HepG2 (cell line): Measurements from ENCODE around the gene BABAM2. TPM values are rescaled to one million over a fixed set of nuclear protein-coding genes. Genes with fewer than 3 reads are reported as not detected.

Experiments
- ATAC-seq: fragments of 200-7000 bp; cut with Tn5 transposase; 3 replicates; pipeline ENCODE4 v1.9.1; 2020; ENCODE audit warnings: mild to moderate bottlenecking, moderate library complexity
- BruUV-seq: library from RNA; stranded (reverse); fragments of 400-500 nt; replicated peaks from 2 replicates; lab custom pipeline; 2021; lab: Mats Ljungman, UMichigan
- CTCF ChIA-PET: fragments of 300-600 bp; formaldehyde crosslinking; extraction: SDS; loops from one replicate; lab custom pipeline; 2021; ENCODE audit warnings: low total read pairs, inconsistent platforms, low intra/inter-chr PET ratio; lab: Yijun Ruan, JAX
- POLR2A ChIA-PET: fragments of 350-600 bp; sonication (Branson Sonifier 250); formaldehyde crosslinking; loops from one replicate; lab custom pipeline; 2020; ENCODE audit warnings: antibody characterized with exemption, inconsistent platforms; lab: Yijun Ruan, JAX
- DNase-seq: peaks from one replicate; pipeline ENCODE4 v3.0.0-alpha.2; 2015; ENCODE audit warnings: low spot score
- FAIRE-seq: peaks from 3 replicates; lab custom pipeline; 2011; peaks lifted over from hg19 to GRCh38; lab: Jason Lieb, UNC
- H2AFZ ChIP-seq: one replicate; pipeline ENCODE4 v1.6.1; 2011; ENCODE audit warnings: low read length, inconsistent platforms
- H3K27ac ChIP-seq: fragments of 300-600 bp; 3 replicates; pipeline ENCODE4 v1.8.0; 2011; ENCODE audit warnings: mixed run types, mild to moderate bottlenecking, mixed read lengths, low read length, inconsistent platforms; ENCODE audit not compliant: insufficient read depth; ENCODE audit errors: extremely low read length
- H3K27me3 ChIP-seq, 2 experiments: fragments of 200-600 bp in 1 of 2; 2 replicates in 1 of 2; 3 replicates in 1 of 2; pipeline versions ENCODE4 v1.6.0 to v1.8.0; 2011; ENCODE audit warnings: low read length in 2 of 2, mild to moderate bottlenecking in 2 of 2, moderate library complexity in 2 of 2, inconsistent platforms in 1 of 2; ENCODE audit not compliant: insufficient read depth in 2 of 2, control insufficient read depth in 1 of 2
- H3K36me3 ChIP-seq, 2 experiments: fragments of 200-600 bp in 1 of 2; replicated peaks in 1 of 2; 2 replicates in 1 of 2; 3 replicates in 1 of 2; pipeline versions ENCODE4 v1.5.1 to v1.8.0; 2011; ENCODE audit warnings: low read length in 2 of 2, inconsistent platforms in 1 of 2; ENCODE audit not compliant: insufficient read depth in 2 of 2, control insufficient read depth in 1 of 2
- H3K4me1 ChIP-seq: 2 replicates; pipeline ENCODE4 v1.5.1; 2012; ENCODE audit warnings: low read length, inconsistent platforms; ENCODE audit not compliant: insufficient read depth
- H3K4me2 ChIP-seq: 2 replicates; pipeline ENCODE4 v1.6.0; 2011; ENCODE audit warnings: low read depth, low read length, inconsistent platforms
- H3K4me3 ChIP-seq, 3 experiments: fragments of 200-600 bp in 1 of 3; sonication (generic), shearing (Covaris generic) in 1 of 3; replicated peaks in 1 of 3; 2 replicates each; pipeline ENCODE4 v1.5.1; 2011 to 2016; ENCODE audit warnings: low read length in 3 of 3, inconsistent platforms in 2 of 3, low read depth in 2 of 3, mild to moderate bottlenecking in 2 of 3, control low read depth in 1 of 3, mixed read lengths in 1 of 3; ENCODE audit not compliant: insufficient read depth in 1 of 3
- H3K79me2 ChIP-seq: one replicate; pipeline ENCODE4 v1.6.1; 2011; ENCODE audit warnings: low read length, inconsistent platforms; ENCODE audit not compliant: insufficient read depth
- H3K9ac ChIP-seq: 2 replicates; pipeline ENCODE4 v1.6.0; 2011; ENCODE audit warnings: mild to moderate bottlenecking, low read depth, low read length, inconsistent platforms; ENCODE audit not compliant: insufficient read depth
- H3K9me3 ChIP-seq: 2 replicates; pipeline ENCODE4 v1.5.1; 2012; ENCODE audit warnings: mild to moderate bottlenecking, low read length
- H4K20me1 ChIP-seq: 2 replicates; pipeline ENCODE4 v1.6.0; 2011; ENCODE audit warnings: inconsistent platforms, mild to moderate bottlenecking, low read length, moderate library complexity; ENCODE audit not compliant: insufficient read depth
- DNMT1 ChIP-seq: sonication (generic); formaldehyde crosslinking; IDR thresholded peaks from 2 replicates; pipeline ENCODE4 v1.5.1; 2020; ENCODE audit warnings: mild to moderate bottlenecking, missing genetic modification reagents
- ETV6 ChIP-seq: sonication (generic); formaldehyde crosslinking; conservative IDR thresholded peaks from 2 replicates; pipeline ENCODE4 v1.4.0; 2020; ENCODE audit warnings: missing genetic modification reagents
- HDAC2 ChIP-seq: sonication (generic); formaldehyde crosslinking; IDR thresholded peaks from 2 replicates; pipeline ENCODE4 v1.4.0; 2020; ENCODE audit warnings: missing genetic modification reagents
- ISL2 ChIP-seq: sonication (generic); formaldehyde crosslinking; IDR thresholded peaks from 2 replicates; pipeline ENCODE4 v1.5.0; 2020; ENCODE audit warnings: missing genetic modification reagents
- PAWR ChIP-seq: sonication (generic); formaldehyde crosslinking; IDR thresholded peaks from 2 replicates; pipeline ENCODE4 v1.4.0; 2020; ENCODE audit warnings: missing genetic modification reagents, mild to moderate bottlenecking, borderline replicate concordance
- SMAD1 ChIP-seq: sonication (generic); formaldehyde crosslinking; IDR thresholded peaks from 2 replicates; pipeline ENCODE4 v1.4.0; 2020; ENCODE audit warnings: missing genetic modification reagents, low read depth, mild to moderate bottlenecking, borderline replicate concordance
- SP4 ChIP-seq: sonication (generic); formaldehyde crosslinking; IDR thresholded peaks from 2 replicates; pipeline ENCODE4 v1.8.1; 2023; ENCODE audit warnings: mild to moderate bottlenecking, missing genetic modification reagents
- ZBTB21 ChIP-seq: sonication (generic); formaldehyde crosslinking; IDR thresholded peaks from 2 replicates; pipeline ENCODE4 v1.4.0; 2020; ENCODE audit warnings: missing genetic modification reagents
- ZBTB7B ChIP-seq: sonication (generic); formaldehyde crosslinking; IDR thresholded peaks from 2 replicates; pipeline ENCODE4 v1.4.0; 2020; ENCODE audit warnings: missing genetic modification reagents
- ZNF678 ChIP-seq: sonication (generic); formaldehyde crosslinking; IDR thresholded peaks from 2 replicates; pipeline ENCODE4 v1.4.0; 2020; ENCODE audit warnings: mild to moderate bottlenecking, missing genetic modification reagents
- ZNF746 ChIP-seq: sonication (generic); formaldehyde crosslinking; IDR thresholded peaks from 2 replicates; pipeline ENCODE4 v1.8.0; 2022; ENCODE audit warnings: mild to moderate bottlenecking, missing genetic modification reagents
- ZNF775 ChIP-seq: sonication (generic); formaldehyde crosslinking; IDR thresholded peaks from 2 replicates; pipeline ENCODE4 v1.4.0; 2020; ENCODE audit warnings: missing genetic modification reagents, mild to moderate bottlenecking, moderate library complexity, borderline replicate concordance
- WGBS: methylation state at CpG from one replicate; pipeline ENCODE4 v1.1.6; 2017; ENCODE audit warnings: low lambda C conversion rate; 5-methylcytosine and 5-hydroxymethylcytosine counted together
- in situ Hi-C: cut with HindIII; loops from 2 replicates; pipeline ENCODE4 v1.10.0; 2017; ENCODE audit warnings: low pct_unique_long_range_greater_than_20kb; ENCODE audit not compliant: extremely low pct_ligation_motif_present
- intact Hi-C: fragments of 100-400 bp; cut with micrococcal nuclease; formaldehyde crosslinking; loops from one replicate; pipeline ENCODE4 v1.10.0; 2022; ENCODE audit not compliant: unreplicated experiment
- polyA plus RNA-seq, 8 experiments: library from polyadenylated mRNA; depleted of rRNA in 3 of 8; stranded (reverse) in 7 of 8; unstranded in 1 of 8; fragments of >200 nt; fragmentation: Illumina TruSeq in 4 of 8; extraction: Trizol in 4 of 8; gene quantifications; 2 replicates each; pipeline versions ENCODE4 v1.2.1 to v1.2.3, GENCODE V29; 2011 to 2016; ENCODE audit warnings: low read depth in 4 of 8, missing spikeins in 1 of 8, mixed read lengths in 1 of 8; ENCODE audit not compliant: insufficient read depth in 1 of 8
- total RNA-seq, 5 experiments: library from RNA; depleted of rRNA; stranded (reverse); fragments of >200 nt; fragmentation: Illumina TruSeq; extraction: Trizol; gene quantifications; 2 replicates each; pipeline ENCODE4 v1.2.3, GENCODE V29; 2016; ENCODE audit warnings: low read depth in 1 of 5
- TF ChIP-seq, protein P1 (sequence below): sonication (generic); formaldehyde crosslinking; IDR thresholded peaks from 2 replicates; pipeline ENCODE4 v1.9.0; 2022; ENCODE audit warnings: low read depth, missing genetic modification reagents
- TF ChIP-seq, protein P2 (sequence below): conservative IDR thresholded peaks from 2 replicates; pipeline ENCODE4 v1.6.1; 2018; ENCODE audit warnings: missing genetic modification reagents
- TF ChIP-seq, protein P3 (sequence below), 2 experiments: sonication (generic) in 1 of 2; formaldehyde crosslinking in 1 of 2; IDR thresholded peaks; 2 replicates each; pipeline versions ENCODE4 v1.5.1 to v1.6.1; 2011 to 2020; ENCODE audit warnings: borderline replicate concordance in 1 of 2, low read depth in 1 of 2, low read length in 1 of 2, mild to moderate bottlenecking in 1 of 2, missing genetic modification reagents in 1 of 2, moderate library complexity in 1 of 2
- TF ChIP-seq, protein P4 (sequence below): sonication (generic); formaldehyde crosslinking; IDR thresholded peaks from 2 replicates; pipeline ENCODE4 v1.5.0; 2020; ENCODE audit warnings: mild to moderate bottlenecking, missing genetic modification reagents
- TF ChIP-seq, protein P5 (sequence below): sonication (generic); formaldehyde crosslinking; IDR thresholded peaks from 2 replicates; pipeline ENCODE4 v1.8.0; 2023; ENCODE audit warnings: mild to moderate bottlenecking, missing genetic modification reagents

BABAM2 gene
- total and polyA plus RNA-seq, 2 of the 13 experiments (the other 11 are each of a cell fraction or from before 2014, with no cell fraction given) = 24.9 to 28.0 TPM

DNA sequence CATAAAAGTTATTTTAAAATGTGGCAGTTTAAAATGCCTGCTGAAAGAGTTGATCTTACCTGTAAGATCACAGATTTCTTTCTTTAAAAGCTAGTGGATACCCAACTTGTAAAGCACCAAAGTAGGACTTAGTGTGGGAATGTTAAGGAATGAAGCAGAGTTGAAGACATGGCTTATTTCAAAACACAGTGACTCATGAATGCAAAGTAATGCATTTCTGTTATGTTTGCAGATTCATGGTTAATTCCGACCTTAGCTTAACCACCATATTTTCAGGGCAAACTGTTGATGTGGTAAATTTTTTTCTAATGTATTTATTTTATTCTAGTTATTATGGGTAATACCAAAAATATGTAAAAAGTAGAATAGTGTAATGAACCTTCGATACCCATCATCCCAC is 295.4 kb downstream of the BABAM2 start:
- no peaks in the 10 kb centered on the region for H3K9me3 ChIP-seq
- no peak overlapping the region for H3K27ac ChIP-seq
- TF ChIP-seq ZNF678 (CRISPR knock-in tag) (no peak), SMAD1 (no peak), SP4 (no peak), ETV6 (CRISPR knock-in tag) (no peak), DNMT1 (CRISPR knock-in tag) (no peak), PAWR (CRISPR knock-in tag) (no peak), ISL2 (CRISPR knock-in tag) (no peak), HDAC2 (no peak), ZNF775 (CRISPR knock-in tag) (no peak), ZBTB21 (CRISPR knock-in tag) (no peak), ZNF746 (no peak), ZBTB7B (no peak)
- TF ChIP-seq, protein P1, sequence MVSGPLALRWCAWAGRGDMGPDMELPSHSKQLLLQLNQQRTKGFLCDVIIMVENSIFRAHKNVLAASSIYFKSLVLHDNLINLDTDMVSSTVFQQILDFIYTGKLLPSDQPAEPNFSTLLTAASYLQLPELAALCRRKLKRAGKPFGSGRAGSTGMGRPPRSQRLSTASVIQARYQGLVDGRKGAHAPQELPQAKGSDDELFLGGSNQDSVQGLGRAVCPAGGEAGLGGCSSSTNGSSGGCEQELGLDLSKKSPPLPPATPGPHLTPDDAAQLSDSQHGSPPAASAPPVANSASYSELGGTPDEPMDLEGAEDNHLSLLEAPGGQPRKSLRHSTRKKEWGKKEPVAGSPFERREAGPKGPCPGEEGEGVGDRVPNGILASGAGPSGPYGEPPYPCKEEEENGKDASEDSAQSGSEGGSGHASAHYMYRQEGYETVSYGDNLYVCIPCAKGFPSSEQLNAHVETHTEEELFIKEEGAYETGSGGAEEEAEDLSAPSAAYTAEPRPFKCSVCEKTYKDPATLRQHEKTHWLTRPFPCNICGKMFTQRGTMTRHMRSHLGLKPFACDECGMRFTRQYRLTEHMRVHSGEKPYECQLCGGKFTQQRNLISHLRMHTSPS (CRISPR knock-in tag) = no peak
- TF ChIP-seq, protein P2, sequence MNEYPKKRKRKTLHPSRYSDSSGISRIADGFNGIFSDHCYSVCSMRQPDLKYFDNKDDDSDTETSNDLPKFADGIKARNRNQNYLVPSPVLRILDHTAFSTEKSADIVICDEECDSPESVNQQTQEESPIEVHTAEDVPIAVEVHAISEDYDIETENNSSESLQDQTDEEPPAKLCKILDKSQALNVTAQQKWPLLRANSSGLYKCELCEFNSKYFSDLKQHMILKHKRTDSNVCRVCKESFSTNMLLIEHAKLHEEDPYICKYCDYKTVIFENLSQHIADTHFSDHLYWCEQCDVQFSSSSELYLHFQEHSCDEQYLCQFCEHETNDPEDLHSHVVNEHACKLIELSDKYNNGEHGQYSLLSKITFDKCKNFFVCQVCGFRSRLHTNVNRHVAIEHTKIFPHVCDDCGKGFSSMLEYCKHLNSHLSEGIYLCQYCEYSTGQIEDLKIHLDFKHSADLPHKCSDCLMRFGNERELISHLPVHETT (CRISPR knock-in tag) = no peak
- TF ChIP-seq, protein P3, sequence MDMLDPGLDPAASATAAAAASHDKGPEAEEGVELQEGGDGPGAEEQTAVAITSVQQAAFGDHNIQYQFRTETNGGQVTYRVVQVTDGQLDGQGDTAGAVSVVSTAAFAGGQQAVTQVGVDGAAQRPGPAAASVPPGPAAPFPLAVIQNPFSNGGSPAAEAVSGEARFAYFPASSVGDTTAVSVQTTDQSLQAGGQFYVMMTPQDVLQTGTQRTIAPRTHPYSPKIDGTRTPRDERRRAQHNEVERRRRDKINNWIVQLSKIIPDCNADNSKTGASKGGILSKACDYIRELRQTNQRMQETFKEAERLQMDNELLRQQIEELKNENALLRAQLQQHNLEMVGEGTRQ (IDR thresholded peaks at IDR 0.05; ENCODE audit: low read depth, low read length) = no peak
- TF ChIP-seq, protein P3 (CRISPR knock-in tag; IDR thresholded peaks at IDR 0.05; ENCODE audit: borderline replicate concordance) = no peak
- TF ChIP-seq, protein P4, sequence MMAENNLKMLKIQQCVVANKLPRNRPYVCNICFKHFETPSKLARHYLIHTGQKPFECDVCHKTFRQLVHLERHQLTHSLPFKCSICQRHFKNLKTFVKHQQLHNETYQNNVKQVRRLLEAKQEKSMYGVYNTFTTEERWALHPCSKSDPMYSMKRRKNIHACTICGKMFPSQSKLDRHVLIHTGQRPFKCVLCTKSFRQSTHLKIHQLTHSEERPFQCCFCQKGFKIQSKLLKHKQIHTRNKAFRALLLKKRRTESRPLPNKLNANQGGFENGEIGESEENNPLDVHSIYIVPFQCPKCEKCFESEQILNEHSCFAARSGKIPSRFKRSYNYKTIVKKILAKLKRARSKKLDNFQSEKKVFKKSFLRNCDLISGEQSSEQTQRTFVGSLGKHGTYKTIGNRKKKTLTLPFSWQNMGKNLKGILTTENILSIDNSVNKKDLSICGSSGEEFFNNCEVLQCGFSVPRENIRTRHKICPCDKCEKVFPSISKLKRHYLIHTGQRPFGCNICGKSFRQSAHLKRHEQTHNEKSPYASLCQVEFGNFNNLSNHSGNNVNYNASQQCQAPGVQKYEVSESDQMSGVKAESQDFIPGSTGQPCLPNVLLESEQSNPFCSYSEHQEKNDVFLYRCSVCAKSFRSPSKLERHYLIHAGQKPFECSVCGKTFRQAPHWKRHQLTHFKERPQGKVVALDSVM = no peak
- TF ChIP-seq, protein P5, sequence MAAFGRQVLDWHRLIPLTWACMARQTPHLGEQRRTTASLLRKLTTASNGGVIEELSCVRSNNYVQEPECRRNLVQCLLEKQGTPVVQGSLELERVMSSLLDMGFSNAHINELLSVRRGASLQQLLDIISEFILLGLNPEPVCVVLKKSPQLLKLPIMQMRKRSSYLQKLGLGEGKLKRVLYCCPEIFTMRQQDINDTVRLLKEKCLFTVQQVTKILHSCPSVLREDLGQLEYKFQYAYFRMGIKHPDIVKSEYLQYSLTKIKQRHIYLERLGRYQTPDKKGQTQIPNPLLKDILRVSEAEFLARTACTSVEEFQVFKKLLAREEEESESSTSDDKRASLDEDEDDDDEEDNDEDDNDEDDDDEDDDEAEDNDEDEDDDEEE (CRISPR knock-in tag) = no peak
- no peak overlapping the region for H3K4me3 ChIP-seq
- no peak overlapping the region for H3K4me2 ChIP-seq
- DNase-seq (no peak), FAIRE-seq (no peak), ATAC-seq (no peak)
- in situ Hi-C loops (no loop called here), intact Hi-C loops (no loop called here)
- H3K27me3 ChIP-seq = no peaks in the 10 kb centered on the region
- ChIA-PET CTCF (no interaction called here), POLR2A (no interaction called here)
- no peak overlapping the region for H3K9ac ChIP-seq
- 95% methylated on average over 2 of the region's 2 CpGs for WGBS
- no TSS peak for BruUV-seq
- no peak overlapping the region for H2AFZ ChIP-seq
- H4K20me1 ChIP-seq = no peaks in the 10 kb centered on the region
- H3K79me2 ChIP-seq = no peaks in the 10 kb centered on the region
- H3K36me3 ChIP-seq = no peaks in the 10 kb centered on the region
- H3K4me1 ChIP-seq = peaks cover 6% of the 10 kb centered on the region; the same call in 1 of the 2 replicates
